BE2C (cell line): ENCODE results near the gene HTR3D.
"Not testable (repeated sequence)": the region's sequence is repeated elsewhere in the genome, so short reads cannot be mapped to it uniquely, and the experiment has no call there.

ENCODE experiments used
- DNase-seq: peaks from one replicate; pipeline ENCODE4 v3.0.0-alpha.2; 2020
- H3K27me3 ChIP-seq: fragments of 250-450 bp; sonication (Bioruptor Pico); 2 replicates; pipeline ENCODE4 v1.5.1; 2020; ENCODE audit warnings: mild to moderate bottlenecking
- H3K36me3 ChIP-seq: fragments of 250-450 bp; sonication (Bioruptor Pico); 2 replicates; pipeline ENCODE4 v1.5.1; 2020; ENCODE audit warnings: mild to moderate bottlenecking
- H3K4me1 ChIP-seq: fragments of 250-450 bp; sonication (Bioruptor Pico); 2 replicates; pipeline ENCODE4 v1.5.1; 2020
- H3K4me3 ChIP-seq: 2 replicates; pipeline ENCODE4 v1.5.1; 2011; ENCODE audit warnings: low read depth, low read length
- H3K9me3 ChIP-seq: fragments of 250-450 bp; sonication (Bioruptor Pico); 2 replicates; pipeline ENCODE4 v1.5.1; 2020
- CTCF ChIP-seq: IDR thresholded peaks from 2 replicates; pipeline ENCODE4 v1.5.1; 2012; ENCODE audit warnings: mild to moderate bottlenecking, low read depth, low read length

The HTR3D gene

GRCh38 chr3:184005941-184006507 is 25.5 kb upstream of the HTR3D start:
- peak; percentile 68 for DNase-seq
- Histone ChIP-seq H3K4me3 (no peak overlapping the region), H3K27me3 (no peaks in the 10 kb centered on the region), H3K9me3 (no peaks in the 10 kb centered on the region), H3K4me1 (peaks cover 13% of the 10 kb centered on the region), H3K36me3 (peaks cover 30% of the 10 kb centered on the region)
- no peak for TF ChIP-seq CTCF

GRCh38 chr3:184007143-184007813 is 24.3 kb upstream of the HTR3D start:
- H3K27me3 ChIP-seq, H3K9me3 ChIP-seq, DNase-seq, H3K4me3 ChIP-seq: not testable (repeated sequence)
- peaks cover 26% of the 10 kb centered on the region for H3K36me3 ChIP-seq
- peaks cover 13% of the 10 kb centered on the region for H3K4me1 ChIP-seq

GRCh38 chr3:184008161-184008560 is 23.4 kb upstream of the HTR3D start:
- Histone ChIP-seq H3K27me3 (no peaks in the 10 kb centered on the region), H3K9me3 (no peaks in the 10 kb centered on the region), H3K4me3 (no peak overlapping the region), H3K36me3 (peaks cover 33% of the 10 kb centered on the region), H3K4me1 (peaks cover 13% of the 10 kb centered on the region)
- no peak for TF ChIP-seq CTCF
- DNase-seq = no peak

GRCh38 chr3:184011230-184011876 is 20.2 kb upstream of the HTR3D start:
- H3K9me3 ChIP-seq = no peaks in the 10 kb centered on the region
- peaks cover 30% of the 10 kb centered on the region for H3K36me3 ChIP-seq
- DNase-seq = no peak
- H3K4me1 ChIP-seq = peaks cover 16% of the 10 kb centered on the region
- TF ChIP-seq CTCF = no peak
- no peaks in the 10 kb centered on the region for H3K27me3 ChIP-seq
- no peak overlapping the region for H3K4me3 ChIP-seq

- H3K4me3 ChIP-seq = no peak overlapping the region
- no peaks in the 10 kb centered on the region for H3K9me3 ChIP-seq
- no peak for DNase-seq
- H3K36me3 ChIP-seq = peaks cover 30% of the 10 kb centered on the region
- H3K4me1 ChIP-seq = peaks cover 16% of the 10 kb centered on the region
- no peak for TF ChIP-seq CTCF
- H3K27me3 ChIP-seq = no peaks in the 10 kb centered on the region
These were observed 19.3 kb upstream of the HTR3D start for GRCh38 chr3:184011937-184012889.

GRCh38 chr3:184015381-184016019 is 16.0 kb upstream of the HTR3D start:
- Histone ChIP-seq H3K27me3 (no peaks in the 10 kb centered on the region), H3K4me3 (peak overlapping the region; percentile 98), H3K9me3 (no peaks in the 10 kb centered on the region), H3K4me1 (peaks cover 13% of the 10 kb centered on the region), H3K36me3 (peaks cover 24% of the 10 kb centered on the region)
- no peak for TF ChIP-seq CTCF
- peak; percentile 73 for DNase-seq
